Naive B cell (primary cell): ENCODE measurements around the gene CARS2. TPM values are rescaled to one million over a fixed set of nuclear protein-coding genes. Genes with fewer than 3 reads are reported as not detected.
"Not testable (repeated sequence)": the region's sequence is repeated elsewhere in the genome, so short reads cannot be mapped to it uniquely, and the experiment has no call there.

Experiments
- ATAC-seq, 2 donors: fragments of 150-1000 bp; cut with Tn5 transposase; 2 replicates each; pipeline ENCODE4 v1.10.0; 2021; ENCODE audit warnings: low read depth in 2 of 2, mild to moderate bottlenecking in 2 of 2, moderate library complexity in 2 of 2
- DNase-seq: peaks from one replicate; pipeline ENCODE4 v3.0.0; 2022
- H3K27ac Mint-ChIP-seq, 6 donors: one replicate each; pipeline ENCODE4 v1.8.0; 2020 to 2022; ENCODE audit warnings: mild to moderate bottlenecking in 6 of 6, mixed read lengths in 6 of 6, moderate library complexity in 5 of 6, inconsistent platforms in 2 of 6
- H3K27me3 Mint-ChIP-seq, 3 donors: one replicate each; pipeline ENCODE4 v1.8.0; 2021 to 2022; ENCODE audit warnings: mixed read lengths in 3 of 3, mild to moderate bottlenecking in 1 of 3
- H3K36me3 Mint-ChIP-seq, 2 donors: one replicate each; pipeline ENCODE4 v1.8.0; 2020 to 2022; ENCODE audit warnings: mixed read lengths in 2 of 2, inconsistent platforms in 1 of 2, mild to moderate bottlenecking in 1 of 2
- H3K4me1 Mint-ChIP-seq, 3 donors: one replicate each; pipeline ENCODE4 v1.8.0; 2020 to 2022; ENCODE audit warnings: mixed read lengths in 3 of 3, inconsistent platforms in 1 of 3, mild to moderate bottlenecking in 1 of 3, moderate library complexity in 1 of 3
- H3K4me3 Mint-ChIP-seq, 8 donors: one replicate each; pipeline ENCODE4 v1.8.0; 2020 to 2022; ENCODE audit warnings: mild to moderate bottlenecking in 8 of 8, mixed read lengths in 8 of 8, moderate library complexity in 8 of 8, inconsistent platforms in 2 of 8
- H3K9me3 Mint-ChIP-seq, 7 donors: one replicate each; pipeline ENCODE4 v1.8.0; 2020 to 2022; ENCODE audit warnings: mixed read lengths in 7 of 7, mild to moderate bottlenecking in 5 of 7, inconsistent platforms in 2 of 7, moderate library complexity in 1 of 7
- polyA plus RNA-seq, 6 donors: library from polyadenylated mRNA; unstranded; fragments of 300-500 nt; fragmentation: Illumina TruSeq; gene quantifications; one replicate each; pipeline ENCODE4 v1.2.3, GENCODE V29; 2021; ENCODE audit warnings: low read depth in 6 of 6

Gene CARS2
- polyA plus RNA-seq, 6 donors from 2014 or later: 44.4 to 69.8 (median 52.9) TPM

DNA sequence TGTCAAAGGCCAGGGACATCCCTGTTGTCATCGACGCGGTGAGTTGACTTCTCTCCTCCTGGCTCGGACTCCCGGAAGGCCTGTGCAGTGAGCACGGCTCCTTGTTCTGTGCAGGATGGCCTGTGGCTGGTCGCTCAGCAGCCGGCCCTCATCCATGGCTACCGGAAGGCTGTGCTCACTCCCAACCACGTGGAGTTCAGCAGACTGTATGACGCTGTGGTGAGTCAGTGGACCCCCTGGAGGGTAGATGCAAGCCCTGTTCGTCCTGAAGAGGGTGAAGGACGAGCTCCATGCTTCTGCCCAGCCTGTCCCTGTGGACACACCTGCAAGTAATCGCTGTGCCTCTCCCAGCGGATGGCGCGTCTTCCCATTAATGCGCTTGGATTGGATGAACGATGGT lies 71.4 kb downstream of the CARS2 start:
- DNase-seq (no peak), ATAC-seq (no peak)
- Mint-ChIP-seq H3K4me1 (peaks cover 0 to 9% (median 0%) of the 10 kb centered on the region in 3 donors), H3K4me3 (no peak overlapping the region), H3K27me3 (no peaks in the 10 kb centered on the region), H3K27ac (no peak overlapping the region), H3K9me3 (no peaks in the 10 kb centered on the region), H3K36me3 (peaks cover 8 to 9% of the 10 kb centered on the region in 2 donors)

DNA sequence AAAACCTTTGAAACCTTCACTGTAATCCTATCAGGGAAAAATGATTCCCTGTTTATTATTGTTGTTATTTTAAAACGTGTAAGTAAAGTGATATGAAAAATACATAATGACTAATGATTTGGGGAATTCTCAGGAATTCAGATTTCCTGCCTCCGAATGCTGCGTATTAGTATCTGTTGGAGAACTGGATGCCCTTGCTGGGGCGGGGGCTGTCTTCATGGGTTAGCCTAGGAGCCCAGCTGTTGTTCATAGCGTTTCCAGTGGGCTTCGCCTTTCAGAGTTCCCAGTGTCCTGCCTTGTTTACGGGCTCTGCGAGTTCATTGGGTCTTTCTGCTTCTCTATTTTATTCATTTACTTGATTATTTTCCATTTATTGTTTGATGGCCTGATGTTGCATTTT lies 72.1 kb downstream of the CARS2 start:
- H3K27me3 Mint-ChIP-seq: no peaks in the 10 kb centered on the region
- no peak overlapping the region for H3K4me3 Mint-ChIP-seq
- H3K27ac Mint-ChIP-seq: peak overlapping the region in 1 of 6 donors; percentile 72
- no peak for DNase-seq
- no peaks in the 10 kb centered on the region for H3K9me3 Mint-ChIP-seq
- ATAC-seq: no peak
- H3K4me1 Mint-ChIP-seq: peaks cover 0 to 7% (median 0%) of the 10 kb centered on the region in 3 donors
- H3K36me3 Mint-ChIP-seq: peaks cover 3 to 12% of the 10 kb centered on the region in 2 donors

DNA sequence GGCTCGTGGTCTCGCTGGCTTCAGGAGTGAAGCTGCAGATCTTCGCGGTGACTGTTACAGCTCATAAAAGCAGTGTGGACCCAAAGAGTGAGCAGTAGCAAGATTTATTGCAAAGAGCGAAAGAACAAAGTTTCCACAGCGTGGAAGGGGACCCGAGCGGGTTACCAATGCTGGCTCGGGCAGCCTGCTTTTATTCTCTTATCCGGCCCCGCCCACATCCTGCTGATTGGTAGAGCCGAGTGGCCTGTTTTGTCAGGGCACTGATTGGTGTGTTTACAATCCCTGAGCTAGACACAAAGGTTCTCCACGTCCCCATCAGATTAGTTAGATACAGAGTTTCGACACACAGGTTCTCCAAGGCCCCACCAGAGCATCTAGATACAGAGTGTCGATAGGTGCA lies 73.7 kb downstream of the CARS2 start:
- H3K9me3 Mint-ChIP-seq, ATAC-seq, DNase-seq, H3K4me3 Mint-ChIP-seq, H3K4me1 Mint-ChIP-seq, H3K27me3 Mint-ChIP-seq: not testable (repeated sequence)
- Mint-ChIP-seq H3K36me3 (peaks cover 12 to 25% of the 10 kb centered on the region in 2 donors), H3K27ac (peak overlapping the region in 2 of 6 donors; percentile 24 to 73)

DNA sequence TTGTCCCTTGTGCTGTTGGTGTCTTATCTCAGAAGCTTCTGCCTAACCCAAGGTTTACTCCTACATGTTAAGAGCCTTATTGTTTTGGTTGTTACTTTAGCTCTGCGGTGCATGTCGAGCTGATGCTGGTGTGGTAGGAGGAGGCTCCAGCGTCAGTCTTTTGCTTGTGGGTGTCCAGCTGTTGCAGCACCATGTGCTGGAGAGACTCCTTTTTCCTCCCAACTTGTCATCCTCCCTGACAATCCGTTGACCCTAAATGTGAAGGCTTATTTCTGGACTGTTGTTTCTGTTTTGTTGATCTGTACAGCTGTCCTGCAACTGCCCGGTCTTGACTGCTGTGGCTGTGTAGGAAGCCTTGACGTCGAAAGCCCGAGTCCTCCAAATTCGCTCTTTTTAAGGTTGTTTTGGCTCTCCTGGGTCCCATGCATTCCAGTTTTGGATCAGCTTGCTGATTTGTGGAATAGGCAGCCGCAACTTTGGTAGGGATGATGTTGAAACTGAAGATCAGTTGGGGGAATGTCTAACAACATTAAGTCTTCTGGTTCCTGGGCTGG lies 75.3 kb downstream of the CARS2 start:
- H3K27ac Mint-ChIP-seq: peak overlapping the region in 1 of 6 donors; percentile 11
- H3K36me3 Mint-ChIP-seq: peaks cover 20 to 25% of the 10 kb centered on the region in 2 donors
- H3K27me3 Mint-ChIP-seq: no peaks in the 10 kb centered on the region
- no peaks in the 10 kb centered on the region for H3K9me3 Mint-ChIP-seq
- DNase-seq: no peak
- ATAC-seq: no peak
- H3K4me1 Mint-ChIP-seq: peaks cover 4 to 18% (median 7%) of the 10 kb centered on the region in 3 donors
- H3K4me3 Mint-ChIP-seq: no peak overlapping the region

GRCh38 chr13:110629735-110630134 lies 76.2 kb downstream of the CARS2 start:
- ATAC-seq (no peak), DNase-seq (no peak)
- Mint-ChIP-seq H3K27me3 (no peaks in the 10 kb centered on the region), H3K9me3 (no peaks in the 10 kb centered on the region), H3K36me3 (peaks cover 20 to 25% of the 10 kb centered on the region in 2 donors), H3K27ac (peak overlapping the region in 1 of 6 donors; percentile 26), H3K4me3 (no peak overlapping the region), H3K4me1 (peaks cover 7 to 19% (median 7%) of the 10 kb centered on the region in 3 donors)

DNA sequence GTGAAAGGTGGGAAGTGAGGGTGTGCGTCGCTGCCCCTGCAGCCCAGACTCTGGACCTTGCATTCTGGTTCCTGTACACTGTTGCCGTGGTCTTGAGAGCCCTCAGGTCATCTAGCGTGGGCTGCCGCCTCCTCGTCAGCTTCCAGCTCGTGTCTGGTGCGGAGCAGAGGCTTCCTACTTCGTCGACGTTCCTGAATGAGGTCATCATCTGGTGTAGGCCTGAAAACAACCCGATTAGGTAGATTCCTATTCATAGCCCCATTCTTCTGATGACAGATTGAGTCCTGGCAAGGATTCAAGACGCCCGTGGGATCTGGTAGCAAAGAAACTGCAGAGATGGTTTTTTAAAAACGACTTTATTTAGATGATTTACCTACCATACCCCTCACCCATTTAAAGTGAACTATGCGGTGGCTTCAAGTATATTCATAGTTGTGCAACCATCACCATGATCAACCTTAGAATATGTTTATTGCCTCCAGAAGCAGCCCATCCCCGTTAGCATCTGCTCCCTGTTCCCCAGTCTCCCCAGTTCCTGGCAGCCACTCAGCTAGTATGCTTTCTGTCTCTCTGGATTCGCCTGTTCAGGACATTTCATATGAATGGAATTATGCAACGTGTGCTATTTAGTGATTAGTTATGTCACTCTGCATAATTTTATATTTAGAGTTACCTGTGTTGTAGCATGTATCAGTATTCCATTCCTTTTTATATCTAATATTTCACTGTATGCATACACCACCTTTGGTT lies 76.8 kb downstream of the CARS2 start:
- Mint-ChIP-seq H3K4me1 (peaks cover 7 to 19% (median 7%) of the 10 kb centered on the region in 3 donors), H3K27ac (no peak overlapping the region), H3K36me3 (peaks cover 20 to 25% of the 10 kb centered on the region in 2 donors), H3K27me3 (no peaks in the 10 kb centered on the region), H3K9me3 (no peaks in the 10 kb centered on the region), H3K4me3 (no peak overlapping the region)
- no peak for DNase-seq
- no peak for ATAC-seq

DNA sequence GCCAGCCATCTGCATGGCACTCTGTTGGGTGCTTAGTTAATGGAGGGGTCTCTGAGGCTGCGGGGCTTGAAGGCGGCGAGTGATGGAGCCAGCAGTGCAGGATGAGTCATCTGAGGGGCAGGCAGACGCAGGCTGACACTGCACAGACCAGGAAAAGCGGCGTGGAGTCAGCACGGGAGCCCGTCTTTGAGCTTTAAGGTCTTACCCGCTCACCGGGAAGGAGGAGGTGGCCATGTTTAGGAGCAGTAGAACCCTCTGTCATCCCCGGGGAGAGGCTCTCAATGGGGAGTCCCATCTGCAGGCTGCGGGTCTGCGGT lies 77.5 kb downstream of the CARS2 start:
- H3K27me3 Mint-ChIP-seq: no peaks in the 10 kb centered on the region
- no peak for ATAC-seq
- peaks cover 20 to 25% of the 10 kb centered on the region in 2 donors for H3K36me3 Mint-ChIP-seq
- H3K4me1 Mint-ChIP-seq: peaks cover 7 to 19% (median 7%) of the 10 kb centered on the region in 3 donors
- peak overlapping the region in 1 of 6 donors; percentile 70 for H3K27ac Mint-ChIP-seq
- no peaks in the 10 kb centered on the region for H3K9me3 Mint-ChIP-seq
- peak overlapping the region in 1 of 8 donors; percentile 44 for H3K4me3 Mint-ChIP-seq
- no peak for DNase-seq

- ATAC-seq: no peak
- Mint-ChIP-seq H3K36me3 (peaks cover 23 to 25% of the 10 kb centered on the region in 2 donors), H3K27ac (peak overlapping the region in 4 of 6 donors; percentile 5 to 70 (median 34)), H3K4me3 (peak overlapping the region in 1 of 8 donors; percentile 44), H3K4me1 (peaks cover 7 to 19% (median 7%) of the 10 kb centered on the region in 3 donors), H3K9me3 (no peaks in the 10 kb centered on the region), H3K27me3 (no peaks in the 10 kb centered on the region)
- DNase-seq: no peak
These were observed 78.0 kb downstream of the CARS2 start for GRCh38 chr13:110627761-110628476.

GRCh38 chr13:110627351-110627750 lies 78.6 kb downstream of the CARS2 start:
- H3K27ac Mint-ChIP-seq: peak overlapping the region in 1 of 6 donors; percentile 5
- no peaks in the 10 kb centered on the region for H3K9me3 Mint-ChIP-seq
- no peaks in the 10 kb centered on the region for H3K27me3 Mint-ChIP-seq
- no peak overlapping the region for H3K4me3 Mint-ChIP-seq
- H3K36me3 Mint-ChIP-seq: peaks cover 25 to 29% of the 10 kb centered on the region in 2 donors
- H3K4me1 Mint-ChIP-seq: peaks cover 7 to 19% (median 7%) of the 10 kb centered on the region in 3 donors
- no peak for DNase-seq
- no peak for ATAC-seq

- H3K36me3 Mint-ChIP-seq: peaks cover 20 to 30% of the 10 kb centered on the region in 2 donors
- ATAC-seq (no peak), DNase-seq (no peak)
- no peaks in the 10 kb centered on the region for H3K9me3 Mint-ChIP-seq
- peaks cover 7 to 19% (median 7%) of the 10 kb centered on the region in 3 donors for H3K4me1 Mint-ChIP-seq
- peak overlapping the region in 3 of 6 donors; percentile 60 to 76 (median 61) for H3K27ac Mint-ChIP-seq
- no peaks in the 10 kb centered on the region for H3K27me3 Mint-ChIP-seq
- H3K4me3 Mint-ChIP-seq: no peak overlapping the region
These were observed 79.4 kb downstream of the CARS2 start for GRCh38 chr13:110626521-110626920.

DNA sequence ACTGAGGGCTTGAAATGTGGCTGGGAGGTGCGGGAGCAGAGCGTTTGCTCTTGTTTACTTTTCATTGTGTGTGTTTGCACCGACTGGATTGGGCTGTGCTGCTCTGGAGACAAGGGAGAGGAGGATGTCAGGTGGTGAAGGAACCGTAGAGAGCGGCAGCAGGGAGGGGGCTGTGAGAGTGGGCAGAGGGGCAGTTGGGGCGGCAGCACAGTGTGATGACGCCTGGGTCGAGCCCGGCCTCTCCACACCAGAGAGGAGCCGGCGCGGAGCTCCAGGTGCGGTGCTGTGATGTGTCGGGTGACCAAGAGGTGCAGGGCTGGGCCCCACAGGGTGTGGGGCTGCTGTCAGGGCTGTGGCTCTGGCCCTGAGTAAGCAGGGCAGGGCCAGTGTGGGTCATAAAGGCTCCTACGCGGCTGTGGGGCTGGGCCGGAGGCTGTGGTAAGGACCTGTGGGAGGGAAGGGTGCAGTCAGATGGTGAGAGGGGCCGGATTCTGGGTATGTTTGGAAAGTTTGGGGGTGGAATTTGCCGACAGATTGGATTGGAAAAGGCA lies 80.1 kb downstream of the CARS2 start:
- ATAC-seq (no peak), DNase-seq (no peak)
- peaks cover 7 to 19% (median 7%) of the 10 kb centered on the region in 3 donors for H3K4me1 Mint-ChIP-seq
- peak overlapping the region in 1 of 8 donors; percentile 9 for H3K4me3 Mint-ChIP-seq
- H3K36me3 Mint-ChIP-seq: peaks cover 20 to 30% of the 10 kb centered on the region in 2 donors
- H3K27ac Mint-ChIP-seq: peak overlapping the region in 2 of 6 donors; percentile 76 to 95
- H3K27me3 Mint-ChIP-seq: no peaks in the 10 kb centered on the region
- no peaks in the 10 kb centered on the region for H3K9me3 Mint-ChIP-seq

- Mint-ChIP-seq H3K27ac (peak overlapping the region in 3 of 6 donors; percentile 50 to 95 (median 76)), H3K27me3 (no peaks in the 10 kb centered on the region), H3K4me1 (peaks cover 7 to 19% (median 7%) of the 10 kb centered on the region in 3 donors), H3K36me3 (peaks cover 20 to 30% of the 10 kb centered on the region in 2 donors), H3K4me3 (peak overlapping the region in 1 of 8 donors; percentile 9), H3K9me3 (no peaks in the 10 kb centered on the region)
- no peak for ATAC-seq
- DNase-seq: no peak
These were observed 80.9 kb downstream of the CARS2 start for GRCh38 chr13:110624766-110625756.
